NCI-H1694 treated with DMSO at 0.1 percent for 48 hours (cell line): ENCODE measurements around the gene GLA.

Source experiments
- DNase-seq: peaks from one replicate; lab custom pipeline; 2025; lab: John Stamatoyannopoulos, UW

GLA gene

GRCh38 chrX:101407748-101408531 is at the start of gene GLA, which contains the start of gene HNRNPH2:
TSS of gene GLA (minus strand) at chrX:101407925. CDS start at chrX:101407903, 22 bp downstream.
TSS of gene HNRNPH2 (plus strand) at chrX:101408222. CDS start at chrX:101411989, 3,767 bp downstream.
- peak; percentile 98 for DNase-seq

- DNase-seq: no peak
These were observed 44.3 kb upstream of the GLA start for GRCh38 chrX:101452056-101452455.

- no peak for DNase-seq
These were observed 43.2 kb upstream of the GLA start for GRCh38 chrX:101450961-101451360.

GRCh38 chrX:101450085-101450484 is 42.4 kb upstream of the GLA start:
- no peak for DNase-seq

GRCh38 chrX:101449279-101449678 is 41.6 kb upstream of the GLA start:
- DNase-seq: no peak

GRCh38 chrX:101442085-101442484 is 34.4 kb upstream of the GLA start:
- no peak for DNase-seq

DNA sequence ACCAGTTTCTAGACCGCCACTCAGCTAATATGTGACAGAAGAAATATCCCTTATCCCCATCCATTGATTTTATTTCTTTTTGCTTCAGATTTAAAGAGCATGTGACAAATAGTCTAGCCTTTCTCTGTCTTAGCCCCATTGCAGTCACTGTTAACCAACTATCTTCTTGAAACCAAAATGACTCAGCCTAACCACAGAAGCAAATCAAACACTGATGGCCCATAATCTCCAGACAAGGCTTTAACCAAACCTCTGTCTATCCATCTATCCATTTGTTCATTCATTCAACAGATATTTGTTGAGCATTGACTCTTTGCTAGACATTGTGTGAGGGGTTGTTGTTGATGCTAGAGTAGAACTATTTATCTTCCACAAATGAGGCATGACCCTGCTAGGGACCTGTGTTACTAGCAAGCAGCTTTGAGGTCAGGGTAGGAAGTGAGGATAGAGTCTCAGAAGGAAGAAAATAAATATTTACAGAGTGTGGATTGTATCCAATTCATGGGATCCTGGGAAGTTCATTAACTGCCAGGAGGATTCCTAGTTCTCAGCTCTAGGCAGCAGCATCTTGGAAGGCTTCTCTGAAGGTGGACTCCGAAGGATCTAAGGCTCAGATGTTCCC is 22.8 kb upstream of the GLA start:
- DNase-seq: no peak

GRCh38 chrX:101429934-101430333 is 22.2 kb upstream of the GLA start:
- DNase-seq: no peak

DNA sequence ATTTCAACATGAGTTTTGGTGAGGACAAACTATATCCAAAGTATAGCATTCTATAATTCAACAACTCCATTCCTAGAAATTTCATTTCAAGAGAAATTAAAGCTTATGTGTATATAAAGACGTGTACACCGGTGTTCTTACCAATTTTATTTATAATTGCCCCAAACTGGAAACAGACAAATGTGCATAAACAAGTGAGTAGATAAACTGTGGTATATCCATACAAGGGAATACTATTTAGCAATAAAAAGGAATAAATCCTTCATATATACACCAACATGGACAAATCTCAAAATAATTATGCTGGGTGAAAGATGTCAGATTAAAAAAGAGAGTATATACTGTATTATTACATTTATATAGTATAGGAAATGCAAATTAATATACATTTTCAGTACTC is 20.2 kb upstream of the GLA start:
- no peak for DNase-seq

DNA sequence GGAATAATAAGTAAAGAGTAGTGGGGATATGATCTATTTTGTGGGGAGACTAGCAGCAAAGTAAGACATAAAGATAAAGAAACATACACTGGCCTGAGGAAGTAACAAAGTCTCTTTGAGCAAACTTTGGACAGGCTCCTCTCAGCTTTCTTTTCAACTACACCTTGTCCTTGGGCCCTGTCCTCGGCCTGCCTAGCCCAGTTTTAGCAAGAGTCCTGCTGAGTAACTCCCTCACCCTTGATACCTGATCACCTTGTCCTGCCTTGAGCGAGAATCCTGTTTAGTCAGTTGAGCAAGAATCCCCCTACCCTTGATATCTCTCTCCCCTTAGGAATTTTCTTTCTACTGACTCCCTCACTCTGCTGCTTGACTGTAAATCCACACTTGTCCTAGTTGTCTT is 11.8 kb upstream of the GLA start:
- no peak for DNase-seq

GRCh38 chrX:101417981-101418841 is 10.5 kb upstream of the GLA start:
- DNase-seq: peak; percentile 22

- no peak for DNase-seq
These were observed 9.5 kb upstream of the GLA start for GRCh38 chrX:101417190-101417589.

- DNase-seq: no peak
These were observed 9.0 kb upstream of the GLA start for GRCh38 chrX:101416691-101417090.

- DNase-seq: peak; percentile 44
These were observed 7.7 kb upstream of the GLA start for GRCh38 chrX:101415180-101416145.

DNA sequence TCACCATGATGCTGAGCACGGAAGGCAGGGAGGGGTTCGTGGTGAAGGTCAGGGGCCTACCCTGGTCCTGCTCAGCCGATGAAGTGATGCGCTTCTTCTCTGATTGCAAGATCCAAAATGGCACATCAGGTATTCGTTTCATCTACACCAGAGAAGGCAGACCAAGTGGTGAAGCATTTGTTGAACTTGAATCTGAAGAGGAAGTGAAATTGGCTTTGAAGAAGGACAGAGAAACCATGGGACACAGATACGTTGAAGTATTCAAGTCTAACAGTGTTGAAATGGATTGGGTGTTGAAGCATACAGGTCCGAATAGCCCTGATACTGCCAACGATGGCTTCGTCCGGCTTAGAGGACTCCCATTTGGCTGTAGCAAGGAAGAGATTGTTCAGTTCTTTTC is 4.3 kb upstream of the GLA start:
- no peak for DNase-seq

GRCh38 chrX:101410461-101410860 is 2.7 kb upstream of the GLA start:
- DNase-seq: no peak

DNA sequence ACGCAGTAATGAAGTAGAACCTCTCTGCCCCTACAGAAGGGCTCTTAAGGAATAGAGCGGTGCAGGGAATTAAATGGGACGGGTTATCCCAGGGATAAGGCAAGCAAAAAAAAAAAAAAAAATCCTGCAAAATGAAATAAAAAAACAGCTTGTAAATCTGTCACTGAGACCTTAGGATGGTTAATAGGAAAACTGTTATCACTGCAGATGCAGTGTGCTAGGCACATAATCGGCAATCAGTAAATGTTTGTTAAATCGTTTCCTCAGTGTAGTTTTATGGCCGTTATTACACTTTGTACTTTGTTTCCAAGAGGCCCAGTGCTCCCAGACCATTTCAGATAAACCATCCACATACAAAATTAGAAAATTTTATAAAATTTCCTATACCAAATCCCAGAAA is 1.3 kb upstream of the GLA start:
- DNase-seq: no peak

DNA sequence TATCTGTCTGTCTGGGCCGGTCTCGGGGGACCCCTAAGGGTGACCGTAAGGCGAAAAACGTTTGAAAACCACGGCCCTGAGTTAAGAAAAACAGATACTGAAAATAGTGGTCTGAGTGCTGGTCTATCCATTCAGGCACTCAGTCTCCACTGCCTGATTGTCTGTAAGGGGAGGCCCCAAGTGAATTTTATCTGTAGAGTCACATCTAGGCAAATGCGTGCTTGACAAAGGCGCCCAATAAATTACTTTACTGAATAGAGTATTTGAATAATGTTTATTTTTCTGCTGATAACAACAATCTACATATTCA is 762 bp upstream of the GLA start:
- no peak for DNase-seq

- DNase-seq: peak; percentile 33
These were observed 468 bp downstream of the GLA start for GRCh38 chrX:101407167-101407747.

- DNase-seq: no peak
These were observed 7.9 kb downstream of the GLA start for GRCh38 chrX:101399825-101400224.

- no peak for DNase-seq
These were observed 9.0 kb downstream of the GLA start for GRCh38 chrX:101398694-101399093.
